Skeletal muscle satellite cell (primary cell): ENCODE measurements around the gene APEX1.
A peak's percentile ranks its signal among the peaks of the same experiment; 100 is the strongest.

Experiments used
- H3K27me3 ChIP-seq: 2 replicates; pipeline ENCODE4 v1.7.0; 2013; ENCODE audit warnings: low read length; ENCODE audit not compliant: control insufficient read depth, insufficient read depth
- H3K36me3 ChIP-seq: 2 replicates; pipeline ENCODE4 v1.7.0; 2013; ENCODE audit warnings: mild to moderate bottlenecking, control low read depth, low read length; ENCODE audit not compliant: insufficient read depth
- H3K4me1 ChIP-seq: 2 replicates; pipeline ENCODE4 v1.7.0; 2013; ENCODE audit warnings: low read length; ENCODE audit not compliant: control insufficient read depth, insufficient read depth
- H3K4me2 ChIP-seq: 2 replicates; pipeline ENCODE4 v1.7.0; 2013; ENCODE audit warnings: mild to moderate bottlenecking, low read length
- H3K4me3 ChIP-seq: 2 replicates; pipeline ENCODE4 v1.7.0; 2013; ENCODE audit warnings: low read length
- H3K9ac ChIP-seq: 2 replicates; pipeline ENCODE4 v1.7.0; 2013; ENCODE audit warnings: mild to moderate bottlenecking, low read depth, low read length, moderate library complexity
- H3K9me3 ChIP-seq: replicated peaks from 2 replicates; pipeline ENCODE4 v1.7.0; 2013; ENCODE audit warnings: mild to moderate bottlenecking, control low read depth, low read length

APEX1 gene

DNA sequence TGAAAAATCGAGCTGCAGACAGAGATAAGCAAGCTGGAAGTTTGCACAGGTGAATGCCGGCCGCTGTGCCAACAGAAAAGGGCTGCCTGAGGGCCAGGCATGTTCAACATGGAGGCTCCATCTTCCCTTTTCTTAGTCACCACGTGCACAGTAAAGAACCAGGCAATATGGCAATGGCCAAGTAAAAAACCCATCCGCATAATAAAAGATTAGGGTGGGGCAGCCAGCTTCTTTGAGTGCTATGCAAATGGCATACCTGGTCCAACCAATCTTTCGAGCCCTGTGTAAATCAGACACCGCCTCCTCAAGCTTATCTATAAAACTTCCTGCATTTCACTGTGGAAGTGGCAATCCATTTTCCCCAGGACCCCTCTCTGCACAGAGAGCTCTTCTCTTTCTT lies 30.9 kb downstream of the APEX1 start:
- no peak overlapping the region for H3K4me3 ChIP-seq
- no peaks in the 10 kb centered on the region for H3K9me3 ChIP-seq
- no peak overlapping the region for H3K9ac ChIP-seq

DNA sequence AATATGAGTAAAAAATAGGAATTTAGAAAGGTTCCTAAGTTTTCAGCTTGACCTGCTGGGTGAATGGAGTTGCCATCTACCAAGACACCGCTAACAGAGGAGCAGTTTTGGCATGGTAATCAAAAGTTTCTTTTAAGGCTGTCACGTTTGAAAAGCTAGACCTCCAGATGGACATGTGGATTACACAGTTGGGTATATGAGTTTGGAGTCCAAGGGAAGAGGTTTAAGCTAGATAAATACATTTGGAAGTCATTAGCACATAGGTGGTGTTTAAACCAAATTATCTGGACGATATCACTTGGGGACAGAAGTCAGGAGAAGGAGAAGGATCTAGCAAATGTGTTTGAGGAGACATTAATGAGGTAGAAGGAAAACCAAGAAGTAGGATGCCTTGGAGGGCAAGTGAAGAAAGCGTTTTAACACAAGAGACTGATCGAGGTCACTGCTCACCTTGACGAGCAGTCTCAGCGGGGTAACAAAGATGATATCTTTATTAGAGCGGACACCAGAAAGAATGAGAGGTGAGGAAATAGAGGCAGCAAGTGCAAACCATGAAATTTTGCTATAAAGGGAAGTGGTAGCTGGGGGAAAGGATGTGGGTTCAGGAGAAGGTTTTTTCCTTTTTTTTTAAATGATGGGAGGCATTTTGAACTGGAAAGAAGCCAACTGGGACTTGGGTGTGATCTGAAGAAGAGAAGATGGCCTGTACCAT lies 31.8 kb downstream of the APEX1 start:
- Histone ChIP-seq H3K9me3 (no peaks in the 10 kb centered on the region), H3K36me3 (no peaks in the 10 kb centered on the region), H3K4me2 (no peak overlapping the region), H3K4me3 (no peak overlapping the region), H3K9ac (no peak overlapping the region), H3K4me1 (peaks cover 9% of the 10 kb centered on the region), H3K27me3 (no peaks in the 10 kb centered on the region)

More for the DNA sequence above, 30.9 kb downstream of the APEX1 start:
- no peaks in the 10 kb centered on the region for H3K27me3 ChIP-seq
- peaks cover 9% of the 10 kb centered on the region for H3K4me1 ChIP-seq
- no peaks in the 10 kb centered on the region for H3K36me3 ChIP-seq
- H3K4me2 ChIP-seq: no peak overlapping the region

DNA sequence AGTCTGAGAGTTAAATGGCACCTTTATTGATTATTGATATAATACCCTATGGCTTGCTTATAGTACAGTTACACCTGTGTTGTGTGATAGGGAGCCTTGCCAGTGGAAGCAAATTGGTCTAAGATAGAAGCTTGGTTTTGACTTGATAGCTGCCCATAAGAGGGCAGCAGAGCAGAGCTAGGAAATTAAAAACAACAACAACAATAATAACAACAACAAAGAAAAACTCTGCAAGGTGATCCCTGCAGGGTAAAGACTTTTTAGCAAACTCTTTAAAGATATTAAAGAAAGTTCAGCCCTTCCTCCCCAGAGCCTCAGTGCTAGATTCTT lies 32.3 kb downstream of the APEX1 start:
- Histone ChIP-seq H3K4me3 (no peak overlapping the region), H3K4me2 (no peak overlapping the region), H3K9ac (no peak overlapping the region), H3K36me3 (no peaks in the 10 kb centered on the region), H3K27me3 (no peaks in the 10 kb centered on the region), H3K9me3 (no peaks in the 10 kb centered on the region), H3K4me1 (peaks cover 9% of the 10 kb centered on the region)

DNA sequence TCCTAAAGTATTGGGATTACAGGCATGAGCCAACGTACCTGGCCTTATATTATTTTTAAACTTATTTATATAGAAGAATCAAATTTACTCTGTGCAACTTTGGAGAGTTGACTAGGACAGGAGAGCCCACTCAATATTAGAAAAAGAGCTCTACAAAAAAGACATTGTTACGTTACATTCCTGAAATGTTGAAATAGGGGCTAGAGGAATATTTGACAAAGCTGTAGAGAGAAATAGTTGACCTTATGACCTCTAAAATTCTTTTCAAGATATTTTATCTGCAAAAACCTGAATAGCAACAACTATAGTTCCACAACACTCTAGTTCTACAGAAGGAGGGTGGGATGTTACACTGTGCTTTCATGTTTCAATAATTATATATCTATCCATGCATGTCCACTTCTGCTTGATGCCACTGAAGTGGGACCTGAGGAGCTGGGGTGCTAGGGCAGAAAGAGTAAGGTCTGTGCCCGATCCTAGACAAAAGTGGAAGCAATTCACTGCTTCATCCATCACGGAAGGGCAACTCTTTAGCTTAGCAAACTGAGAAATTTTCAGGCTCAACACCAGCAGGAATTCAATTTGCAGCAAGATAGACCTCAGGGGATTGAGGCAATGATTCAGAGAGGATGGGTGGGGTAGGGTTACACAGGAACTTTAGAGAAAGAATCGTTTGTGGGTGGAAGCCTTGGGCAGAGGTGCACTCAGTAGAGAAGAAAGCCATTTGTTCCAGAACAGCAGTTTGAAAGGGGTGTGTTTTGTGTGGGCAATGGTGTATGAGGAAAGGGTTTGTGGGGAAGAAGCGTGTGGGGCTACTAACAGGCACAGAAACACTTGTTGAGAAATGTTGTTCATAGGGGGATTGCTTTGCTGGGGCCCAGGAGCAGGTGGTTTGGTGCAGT lies 34.3 kb downstream of the APEX1 start:
- H3K4me3 ChIP-seq: peak overlapping the region; percentile 3
- peaks cover 9% of the 10 kb centered on the region for H3K4me1 ChIP-seq
- no peaks in the 10 kb centered on the region for H3K36me3 ChIP-seq
- peak overlapping the region; percentile 35 for H3K4me2 ChIP-seq
- peaks cover 5% of the 10 kb centered on the region for H3K27me3 ChIP-seq
- H3K9ac ChIP-seq: no peak overlapping the region
- H3K9me3 ChIP-seq: no peaks in the 10 kb centered on the region

DNA sequence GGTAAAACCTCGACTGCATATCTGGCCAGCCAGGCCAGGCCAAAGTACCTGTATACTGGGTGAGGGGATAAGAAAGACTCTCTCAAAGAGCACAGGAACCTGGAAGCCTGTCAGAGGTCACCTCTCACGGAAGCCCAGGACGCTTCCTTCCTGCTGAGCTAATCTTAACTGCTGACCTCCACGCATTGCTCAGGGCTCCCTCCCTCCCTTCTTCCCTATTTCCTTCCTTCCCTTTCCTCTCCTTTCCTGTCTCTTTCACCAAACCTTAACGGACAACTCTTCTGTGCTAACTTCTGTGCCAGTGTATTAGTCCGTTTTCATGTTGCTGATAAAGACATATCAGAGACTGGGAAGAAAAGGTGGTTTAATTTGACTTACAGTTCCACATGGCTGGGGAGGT lies 35.5 kb downstream of the APEX1 start:
- peaks cover 16% of the 10 kb centered on the region for H3K4me1 ChIP-seq
- no peaks in the 10 kb centered on the region for H3K9me3 ChIP-seq
- H3K4me2 ChIP-seq: no peak overlapping the region
- no peaks in the 10 kb centered on the region for H3K36me3 ChIP-seq
- H3K27me3 ChIP-seq: peaks cover 5% of the 10 kb centered on the region
- H3K9ac ChIP-seq: no peak overlapping the region
- H3K4me3 ChIP-seq: no peak overlapping the region

DNA sequence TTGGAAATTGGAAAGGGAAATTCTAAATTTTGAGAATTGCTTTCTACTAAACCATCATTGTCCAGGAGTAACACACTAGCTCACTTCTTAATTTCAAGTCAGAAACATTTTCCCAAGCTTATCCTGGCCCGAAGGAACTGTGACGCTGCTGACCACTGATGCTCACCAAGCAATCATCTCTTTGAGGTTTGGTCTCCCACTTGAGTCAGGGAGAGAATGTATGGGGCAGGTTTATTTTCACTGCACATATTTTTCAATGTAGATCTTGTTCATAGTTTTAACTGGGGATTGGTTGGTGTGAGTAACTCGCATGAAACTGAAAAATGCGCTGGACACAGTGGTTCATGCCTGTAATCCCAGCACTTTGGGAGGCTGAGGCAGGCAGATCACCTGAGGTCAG lies 37.5 kb downstream of the APEX1 start:
- Histone ChIP-seq H3K4me3 (no peak overlapping the region), H3K9ac (no peak overlapping the region), H3K9me3 (no peaks in the 10 kb centered on the region), H3K36me3 (no peaks in the 10 kb centered on the region), H3K4me2 (no peak overlapping the region), H3K4me1 (peaks cover 19% of the 10 kb centered on the region), H3K27me3 (peaks cover 5% of the 10 kb centered on the region)

DNA sequence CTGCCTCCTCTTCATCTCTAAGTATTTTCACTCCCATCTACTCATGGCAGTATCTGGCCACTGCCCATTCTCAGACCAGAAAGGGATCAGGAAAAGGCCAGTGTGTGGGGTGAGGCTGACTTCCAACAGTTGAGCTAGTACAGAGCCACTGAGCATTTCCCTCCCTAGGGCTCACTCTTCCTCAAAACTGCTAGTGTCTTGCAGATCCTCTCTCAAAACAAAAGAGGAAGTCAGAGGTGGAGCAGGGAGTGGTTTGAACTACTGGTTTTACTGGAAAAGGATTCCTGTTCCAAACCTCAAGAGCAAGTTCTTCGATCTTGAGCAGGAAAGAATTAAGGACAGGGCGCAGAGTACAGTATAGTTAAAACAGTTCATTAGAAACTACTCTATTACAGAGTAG lies 38.6 kb downstream of the APEX1 start:
- H3K27me3 ChIP-seq: peaks cover 5% of the 10 kb centered on the region
- H3K9me3 ChIP-seq: no peaks in the 10 kb centered on the region
- H3K4me3 ChIP-seq: no peak overlapping the region
- no peaks in the 10 kb centered on the region for H3K36me3 ChIP-seq
- no peak overlapping the region for H3K4me2 ChIP-seq
- no peak overlapping the region for H3K9ac ChIP-seq
- H3K4me1 ChIP-seq: peaks cover 19% of the 10 kb centered on the region

DNA sequence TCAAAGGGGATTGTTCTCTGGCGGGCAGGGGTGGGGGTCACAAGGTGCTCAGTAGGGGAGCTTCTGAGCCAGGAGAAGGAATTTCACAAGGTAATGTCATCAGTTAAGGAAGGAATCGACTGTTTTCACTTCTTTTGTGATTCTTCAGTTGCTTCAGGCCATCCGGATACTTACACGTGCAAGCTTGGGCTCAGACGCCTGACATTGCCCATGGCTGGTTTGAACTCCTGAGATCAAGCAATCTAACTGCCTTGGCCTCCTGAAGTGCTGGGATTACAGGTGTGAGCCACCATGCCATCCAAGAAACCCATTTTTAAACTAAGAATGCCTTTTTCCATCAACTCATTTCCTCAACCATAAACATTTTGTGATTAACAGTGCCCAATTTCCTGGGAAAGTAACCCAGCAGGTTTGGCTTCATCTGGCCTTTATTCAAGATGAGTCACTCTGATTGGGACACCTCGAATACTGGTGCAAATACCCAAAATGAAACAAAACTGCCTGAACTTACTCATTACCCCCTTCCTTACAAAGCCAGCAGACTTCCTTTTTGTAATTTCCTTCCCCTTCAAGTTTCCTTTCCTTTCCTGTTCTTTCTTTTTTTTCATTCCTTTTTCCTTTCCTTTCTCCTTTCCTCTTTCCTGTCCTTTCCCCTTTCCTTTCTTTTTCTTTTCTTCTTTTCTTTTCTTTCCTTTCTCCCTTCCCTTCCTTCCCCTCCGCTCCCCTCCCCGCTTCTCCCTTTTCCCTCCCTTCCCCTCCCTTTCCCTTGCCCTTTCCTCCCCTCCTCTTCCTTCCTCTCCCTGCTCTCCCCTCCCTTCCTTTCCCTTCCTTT lies 40.1 kb downstream of the APEX1 start:
- Histone ChIP-seq H3K4me3 (no peak overlapping the region), H3K27me3 (peaks cover 5% of the 10 kb centered on the region), H3K4me2 (no peak overlapping the region), H3K9ac (no peak overlapping the region), H3K9me3 (no peaks in the 10 kb centered on the region), H3K36me3 (no peaks in the 10 kb centered on the region), H3K4me1 (peaks cover 10% of the 10 kb centered on the region)

DNA sequence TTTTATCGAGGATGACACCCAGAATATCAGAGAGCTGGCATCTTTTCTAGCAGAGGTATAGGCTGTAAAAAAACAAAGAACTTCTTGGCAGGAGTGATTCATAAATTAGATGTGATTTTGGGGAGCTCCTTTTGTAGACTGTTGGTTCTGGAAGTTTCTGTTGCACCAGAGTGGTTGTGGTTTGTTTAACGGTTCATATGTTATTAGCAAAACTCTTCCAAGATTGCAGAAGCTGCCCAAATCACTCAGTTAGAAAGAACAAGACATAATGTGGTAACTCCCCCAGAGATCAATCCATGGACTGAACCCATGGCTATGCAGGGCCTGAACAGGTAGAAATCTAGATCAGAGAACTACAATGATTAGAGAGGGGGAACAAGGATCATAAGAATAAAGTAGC lies 43.6 kb downstream of the APEX1 start:
- Histone ChIP-seq H3K27me3 (peaks cover 2% of the 10 kb centered on the region), H3K4me3 (no peak overlapping the region), H3K9ac (no peak overlapping the region), H3K4me2 (no peak overlapping the region), H3K36me3 (no peaks in the 10 kb centered on the region), H3K9me3 (no peaks in the 10 kb centered on the region), H3K4me1 (peaks cover 22% of the 10 kb centered on the region)

DNA sequence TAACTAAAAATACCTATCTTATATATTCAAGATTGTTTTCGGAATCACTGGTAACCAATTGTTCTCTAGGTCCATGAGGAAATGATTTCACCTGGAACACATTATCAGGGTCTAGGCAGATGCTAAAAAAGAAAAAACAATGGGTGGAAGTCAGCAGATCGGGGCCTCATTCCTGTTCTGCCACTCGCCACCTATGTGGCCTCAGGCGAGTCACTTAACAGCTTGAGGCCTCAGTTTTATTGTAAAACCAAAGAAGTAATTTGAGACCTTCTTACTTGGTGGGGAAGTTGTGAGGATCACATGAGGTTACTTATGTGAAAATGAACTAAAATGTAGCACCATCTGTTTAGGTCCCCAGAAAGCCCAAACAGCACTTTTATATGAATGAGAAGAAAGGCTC lies 44.1 kb downstream of the APEX1 start:
- H3K9ac ChIP-seq: no peak overlapping the region
- H3K4me3 ChIP-seq: no peak overlapping the region
- no peaks in the 10 kb centered on the region for H3K9me3 ChIP-seq
- H3K27me3 ChIP-seq: no peaks in the 10 kb centered on the region
- no peaks in the 10 kb centered on the region for H3K36me3 ChIP-seq
- H3K4me2 ChIP-seq: no peak overlapping the region
- H3K4me1 ChIP-seq: peaks cover 22% of the 10 kb centered on the region

DNA sequence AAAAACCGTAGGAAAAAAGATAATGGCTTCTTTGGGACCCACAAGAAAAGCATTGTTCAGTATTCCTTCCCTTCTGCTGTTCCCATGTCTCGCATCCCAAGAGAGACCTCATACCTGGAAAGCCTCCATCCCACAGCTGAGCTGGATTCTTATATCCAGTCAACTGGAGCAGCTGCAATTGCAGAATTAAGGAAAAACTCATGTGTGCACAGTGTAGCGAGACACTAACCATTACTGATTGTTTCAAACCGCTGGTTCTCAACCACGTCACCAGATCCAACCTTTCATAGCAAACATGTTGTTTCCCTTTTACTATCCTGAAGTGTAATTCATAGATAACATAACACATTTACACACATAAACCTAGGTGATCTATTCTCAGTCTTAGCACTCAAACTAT lies 44.9 kb downstream of the APEX1 start:
- Histone ChIP-seq H3K36me3 (no peaks in the 10 kb centered on the region), H3K4me3 (no peak overlapping the region), H3K4me2 (no peak overlapping the region), H3K4me1 (peaks cover 22% of the 10 kb centered on the region), H3K9ac (no peak overlapping the region), H3K9me3 (no peaks in the 10 kb centered on the region), H3K27me3 (no peaks in the 10 kb centered on the region)
